ENCODE data around the gene NUP98.
"Not testable (repeated sequence)": the region's sequence is repeated elsewhere in the genome, so short reads cannot be mapped to it uniquely, and the experiment has no call there.

NUP98 gene

DNA sequence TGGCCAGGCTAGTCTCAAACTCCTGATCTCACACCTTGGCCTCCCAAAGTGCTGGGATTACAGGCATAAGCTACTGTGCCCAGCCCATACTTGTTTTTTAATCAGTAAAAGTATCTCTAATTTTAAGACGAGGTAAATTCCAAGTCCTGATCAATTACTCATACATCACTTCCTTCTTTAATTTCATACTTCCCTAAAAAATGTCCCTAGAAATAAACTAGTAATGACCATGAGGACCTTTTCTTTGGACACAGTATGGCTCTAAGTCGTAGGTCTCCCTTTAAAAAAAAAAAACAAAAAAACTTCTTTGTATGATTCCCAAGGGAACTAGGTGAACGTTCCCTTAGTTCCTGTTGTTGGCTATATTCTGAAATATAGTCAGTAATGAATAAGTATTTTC lies 29.8 kb downstream of the NUP98 start:
- Histone ChIP-seq H3K36me3 (ENCODE audit: insufficient read depth, low read length) (peaks cover 99% of the 10 kb centered on the region), H3K4me1 (ENCODE audit: insufficient read depth, low read length) (no peaks in the 10 kb centered on the region), H4K20me1 (ENCODE audit: insufficient read depth, low read length) (no peaks in the 10 kb centered on the region; the same call in 1 of the 2 replicates), H3K79me2 (ENCODE audit: insufficient read depth, low read length) (peaks cover 5% of the 10 kb centered on the region; the same call in 1 of the 2 replicates), H3K4me2 (ENCODE audit: insufficient read depth, low read length) (no peak overlapping the region), H3K4me3 (ENCODE audit: low read depth in 1 of 2, low read length in 2 of 2) (no peak overlapping the region), H3K27ac (ENCODE audit: low read length) (no peak overlapping the region), H3K9ac (ENCODE audit: low read depth, low read length) (no peak overlapping the region), H3K27me3 (ENCODE audit: insufficient read depth, low read length, poor library complexity) (no peaks in the 10 kb centered on the region), H3K9me3 (ENCODE audit: insufficient read depth, low read length, severe bottlenecking) (no peaks in the 10 kb centered on the region), H2AFZ (ENCODE audit: low read depth, low read length) (no peak overlapping the region)
- no peak for TF ChIP-seq EZH2 (IDR thresholded peaks at IDR 0.05; ENCODE audit: borderline replicate concordance, low read depth, low read length, severe bottlenecking)
- TF ChIP-seq, protein P1, sequence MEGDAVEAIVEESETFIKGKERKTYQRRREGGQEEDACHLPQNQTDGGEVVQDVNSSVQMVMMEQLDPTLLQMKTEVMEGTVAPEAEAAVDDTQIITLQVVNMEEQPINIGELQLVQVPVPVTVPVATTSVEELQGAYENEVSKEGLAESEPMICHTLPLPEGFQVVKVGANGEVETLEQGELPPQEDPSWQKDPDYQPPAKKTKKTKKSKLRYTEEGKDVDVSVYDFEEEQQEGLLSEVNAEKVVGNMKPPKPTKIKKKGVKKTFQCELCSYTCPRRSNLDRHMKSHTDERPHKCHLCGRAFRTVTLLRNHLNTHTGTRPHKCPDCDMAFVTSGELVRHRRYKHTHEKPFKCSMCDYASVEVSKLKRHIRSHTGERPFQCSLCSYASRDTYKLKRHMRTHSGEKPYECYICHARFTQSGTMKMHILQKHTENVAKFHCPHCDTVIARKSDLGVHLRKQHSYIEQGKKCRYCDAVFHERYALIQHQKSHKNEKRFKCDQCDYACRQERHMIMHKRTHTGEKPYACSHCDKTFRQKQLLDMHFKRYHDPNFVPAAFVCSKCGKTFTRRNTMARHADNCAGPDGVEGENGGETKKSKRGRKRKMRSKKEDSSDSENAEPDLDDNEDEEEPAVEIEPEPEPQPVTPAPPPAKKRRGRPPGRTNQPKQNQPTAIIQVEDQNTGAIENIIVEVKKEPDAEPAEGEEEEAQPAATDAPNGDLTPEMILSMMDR (IDR thresholded peaks at IDR 0.05; ENCODE audit: borderline replicate concordance, extremely low read depth, low read length, poor library complexity, severe bottlenecking) = no peak
- no peak for DNase-seq
- ATAC-seq (ENCODE audit: insufficient read depth, low read depth) = no peak

DNA sequence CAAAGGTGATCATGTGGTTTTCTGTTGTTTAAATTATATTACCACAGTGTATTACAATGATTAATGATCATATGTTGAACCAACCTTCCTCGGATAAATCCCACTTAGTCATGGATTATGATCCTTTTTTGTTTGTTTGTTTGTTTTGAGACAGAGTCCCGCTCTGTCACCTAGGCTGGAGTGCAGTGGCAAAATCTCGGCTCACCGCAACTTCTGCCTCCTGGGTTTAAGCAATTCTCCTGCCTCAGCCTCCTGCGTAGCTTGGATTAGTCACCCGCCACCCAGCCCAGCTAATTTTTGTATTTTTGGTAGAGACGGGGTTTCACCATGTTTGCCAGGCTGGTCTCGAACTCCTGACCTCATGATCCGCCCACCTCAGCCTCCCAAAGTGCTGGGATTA lies 30.5 kb downstream of the NUP98 start:
- H3K79me2 ChIP-seq (ENCODE audit: insufficient read depth, low read length); H3K4me1 ChIP-seq (ENCODE audit: insufficient read depth, low read length); H2AFZ ChIP-seq (ENCODE audit: low read depth, low read length); H3K4me3 ChIP-seq (ENCODE audit: low read depth in 1 of 2, low read length in 2 of 2); H3K9me3 ChIP-seq (ENCODE audit: insufficient read depth, low read length, severe bottlenecking); H3K27ac ChIP-seq (ENCODE audit: low read length); H3K27me3 ChIP-seq (ENCODE audit: insufficient read depth, low read length, poor library complexity); DNase-seq; H3K9ac ChIP-seq (ENCODE audit: low read depth, low read length); ATAC-seq (ENCODE audit: insufficient read depth, low read depth); H4K20me1 ChIP-seq (ENCODE audit: insufficient read depth, low read length); H3K4me2 ChIP-seq (ENCODE audit: insufficient read depth, low read length): not testable (repeated sequence)
- H3K36me3 ChIP-seq (ENCODE audit: insufficient read depth, low read length) = peaks cover 99% of the 10 kb centered on the region

DNA sequence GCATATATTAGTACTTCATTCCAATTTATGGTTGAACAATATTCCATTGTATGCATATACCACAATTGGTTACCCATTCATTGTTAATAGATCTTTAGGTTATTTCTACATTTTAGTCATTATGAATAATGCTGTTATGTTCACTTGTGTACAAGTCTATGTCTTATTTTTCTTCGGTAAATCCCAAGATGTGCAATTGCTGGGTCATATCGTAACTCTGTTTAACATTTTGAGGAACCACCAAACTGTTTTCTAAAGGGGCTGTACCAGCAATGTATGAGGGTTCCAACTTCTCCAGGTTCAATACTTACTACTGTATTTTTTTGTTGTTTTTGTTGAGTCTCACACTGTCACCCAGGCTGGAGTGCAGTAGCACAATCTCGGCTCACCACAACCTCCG lies 33.1 kb downstream of the NUP98 start:
- Histone ChIP-seq H4K20me1 (ENCODE audit: insufficient read depth, low read length) (no peaks in the 10 kb centered on the region; the same call in 1 of the 2 replicates), H3K27ac (ENCODE audit: low read length) (no peak overlapping the region), H3K36me3 (ENCODE audit: insufficient read depth, low read length) (peaks cover 99% of the 10 kb centered on the region), H3K4me1 (ENCODE audit: insufficient read depth, low read length) (no peaks in the 10 kb centered on the region), H3K4me2 (ENCODE audit: insufficient read depth, low read length) (no peak overlapping the region), H3K79me2 (ENCODE audit: insufficient read depth, low read length) (peaks cover 3% of the 10 kb centered on the region; the same call in 1 of the 2 replicates), H3K9ac (ENCODE audit: low read depth, low read length) (no peak overlapping the region), H2AFZ (ENCODE audit: low read depth, low read length) (no peak overlapping the region), H3K4me3 (ENCODE audit: low read depth in 1 of 2, low read length in 2 of 2) (no peak overlapping the region), H3K9me3 (ENCODE audit: insufficient read depth, low read length, severe bottlenecking) (no peaks in the 10 kb centered on the region), H3K27me3 (ENCODE audit: insufficient read depth, low read length, poor library complexity) (no peaks in the 10 kb centered on the region)
- ATAC-seq (ENCODE audit: insufficient read depth, low read depth) (no peak), DNase-seq (no peak)
- TF ChIP-seq EZH2 (IDR thresholded peaks at IDR 0.05; ENCODE audit: borderline replicate concordance, low read depth, low read length, severe bottlenecking) = no peak
- TF ChIP-seq, protein P1 (IDR thresholded peaks at IDR 0.05; ENCODE audit: borderline replicate concordance, extremely low read depth, low read length, poor library complexity, severe bottlenecking) = no peak

DNA sequence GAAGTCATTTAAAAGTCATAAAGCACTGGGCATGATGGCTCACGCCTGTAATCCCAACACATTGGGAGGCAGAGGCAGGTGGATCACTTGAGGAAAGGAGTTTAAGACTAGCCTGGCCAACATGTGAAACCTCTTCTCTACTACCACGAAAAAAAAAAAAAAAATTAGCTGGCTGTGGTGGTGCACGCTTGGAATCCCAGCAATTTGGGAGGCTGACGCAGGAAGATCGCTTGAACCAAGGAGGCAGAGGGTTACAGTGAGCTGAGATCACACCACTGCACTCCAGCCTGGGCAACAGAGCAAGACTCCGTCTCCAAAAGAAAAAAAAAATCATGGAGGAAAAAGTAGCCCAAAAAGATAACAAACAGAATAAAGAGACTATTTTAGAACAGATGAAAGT lies 42.2 kb downstream of the NUP98 start:
- no peaks in the 10 kb centered on the region for H4K20me1 ChIP-seq (ENCODE audit: insufficient read depth, low read length)
- no peaks in the 10 kb centered on the region for H3K4me1 ChIP-seq (ENCODE audit: insufficient read depth, low read length)
- ATAC-seq (ENCODE audit: insufficient read depth, low read depth) (no peak), DNase-seq (no peak)
- H3K27ac ChIP-seq (ENCODE audit: low read length) = no peak overlapping the region
- no peaks in the 10 kb centered on the region for H3K27me3 ChIP-seq (ENCODE audit: insufficient read depth, low read length, poor library complexity)
- H3K9me3 ChIP-seq (ENCODE audit: insufficient read depth, low read length, severe bottlenecking) = no peaks in the 10 kb centered on the region
- H2AFZ ChIP-seq (ENCODE audit: low read depth, low read length) = no peak overlapping the region
- no peak overlapping the region for H3K9ac ChIP-seq (ENCODE audit: low read depth, low read length)
- H3K4me3 ChIP-seq (ENCODE audit: low read depth in 1 of 2, low read length in 2 of 2) = no peak overlapping the region
- no peak for TF ChIP-seq EZH2 (IDR thresholded peaks at IDR 0.05; ENCODE audit: borderline replicate concordance, low read depth, low read length, severe bottlenecking)
- TF ChIP-seq, protein P1 (IDR thresholded peaks at IDR 0.05; ENCODE audit: borderline replicate concordance, extremely low read depth, low read length, poor library complexity, severe bottlenecking) = no peak
- peaks cover 88% of the 10 kb centered on the region for H3K36me3 ChIP-seq (ENCODE audit: insufficient read depth, low read length)
- peaks cover 14% of the 10 kb centered on the region; the same call in 1 of the 2 replicates for H3K79me2 ChIP-seq (ENCODE audit: insufficient read depth, low read length)
- H3K4me2 ChIP-seq (ENCODE audit: insufficient read depth, low read length) = no peak overlapping the region

Data from DND-41 (cell line).